CD4-positive, alpha-beta T cell (primary cell): Measurements from ENCODE around the gene MTG1. TPM values are rescaled to one million over a fixed set of nuclear protein-coding genes. Genes with fewer than 3 reads are reported as not detected.

Experiments used
- ATAC-seq: fragments of 200-7000 bp; cut with Tn5 transposase; one replicate; pipeline ENCODE4 v1.10.0; 2022; ENCODE audit warnings: mild to moderate bottlenecking; ENCODE audit not compliant: poor library complexity
- CTCF ChIA-PET: fragments of 350-600 bp; sonication (Branson Sonifier 250); formaldehyde crosslinking; loops from one replicate; lab custom pipeline; 2021; ENCODE audit warnings: antibody characterized with exemption, inconsistent platforms; lab: Charles Lee
- POLR2A ChIA-PET: fragments of 350-600 bp; sonication (Branson Sonifier 250); formaldehyde crosslinking; loops from one replicate; lab custom pipeline; 2021; ENCODE audit warnings: antibody characterized with exemption, inconsistent platforms; lab: Charles Lee
- DNase-seq, 14 experiments: peaks; one replicate each; pipeline ENCODE4 v3.0.0-alpha.2; 2013 to 2020; ENCODE audit warnings: mixed read lengths in 2 of 14
- H3K27ac ChIP-seq, 2 donors: one replicate each; pipeline versions ENCODE4 v1.5.1 to v1.7.0; 2013; ENCODE audit warnings: low read length in 2 of 2, low read depth in 1 of 2, mild to moderate bottlenecking in 1 of 2
- H3K27me3 ChIP-seq, 2 experiments: 1 replicate in 1 of 2; 2 replicates in 1 of 2; pipeline versions ENCODE4 v1.6.1 to v1.7.0; 2013; ENCODE audit warnings: low read length in 2 of 2, control low read depth in 1 of 2, mild to moderate bottlenecking in 1 of 2, moderate library complexity in 1 of 2; ENCODE audit not compliant: insufficient read depth in 2 of 2, control insufficient read depth in 1 of 2
- H3K36me3 ChIP-seq: one replicate; pipeline ENCODE4 v1.6.1; 2013; ENCODE audit warnings: low read length, control low read depth; ENCODE audit not compliant: insufficient read depth
- H3K4me1 ChIP-seq: one replicate; pipeline ENCODE4 v1.6.1; 2013; ENCODE audit warnings: low read length, control low read depth; ENCODE audit not compliant: insufficient read depth
- H3K4me3 ChIP-seq: one replicate; pipeline ENCODE4 v1.5.1; 2013; ENCODE audit warnings: mild to moderate bottlenecking, low read length, moderate library complexity
- H3K9me3 ChIP-seq, 2 experiments: 1 replicate in 1 of 2; 2 replicates in 1 of 2; pipeline versions ENCODE4 v1.6.1 to v1.7.0; 2013; ENCODE audit warnings: low read length in 2 of 2, mild to moderate bottlenecking in 2 of 2, control low read depth in 1 of 2, moderate library complexity in 1 of 2; ENCODE audit not compliant: control insufficient read depth in 1 of 2, insufficient read depth in 1 of 2
- H3K27ac Mint-ChIP-seq: one replicate; pipeline ENCODE4 v1.8.0; 2020; ENCODE audit warnings: mixed read lengths
- H3K27me3 Mint-ChIP-seq: one replicate; pipeline ENCODE4 v1.8.0; 2021; ENCODE audit warnings: mixed read lengths
- H3K36me3 Mint-ChIP-seq: one replicate; pipeline ENCODE4 v1.8.0; 2021; ENCODE audit warnings: low read depth, mixed read lengths
- H3K4me1 Mint-ChIP-seq: one replicate; pipeline ENCODE4 v1.8.0; 2021; ENCODE audit warnings: low read depth, mixed read lengths
- H3K4me3 Mint-ChIP-seq: one replicate; pipeline ENCODE4 v1.8.0; 2020; ENCODE audit warnings: mild to moderate bottlenecking, mixed read lengths
- H3K9me3 Mint-ChIP-seq: one replicate; pipeline ENCODE4 v1.8.0; 2020; ENCODE audit warnings: mixed read lengths
- CTCF ChIP-seq: fragments of 200-600 bp; IDR thresholded peaks from one replicate; pipeline ENCODE4 v1.8.0; 2022; ENCODE audit warnings: antibody characterized with exemption, mild to moderate bottlenecking
- intact Hi-C, 2 experiments: fragments of 100-400 bp; cut with DNase I in 1 of 2; cut with micrococcal nuclease in 1 of 2; formaldehyde crosslinking; loops; one replicate each; pipeline versions ENCODE4 v1.15.1 to v1.9.0; 2023 to 2025; cut with DNase I, micrococcal nuclease
- total RNA-seq, 174 experiments: library from RNA in 2 of 174; stranded (reverse) in 2 of 174; gene quantifications; one replicate each; pipeline ENCODE4 v1.2.3 and lab custom pipeline; 2021 to 2026

Gene MTG1
- total RNA-seq, 2 experiments from 2014 or later: 28.5 to 34.9 TPM

DNA sequence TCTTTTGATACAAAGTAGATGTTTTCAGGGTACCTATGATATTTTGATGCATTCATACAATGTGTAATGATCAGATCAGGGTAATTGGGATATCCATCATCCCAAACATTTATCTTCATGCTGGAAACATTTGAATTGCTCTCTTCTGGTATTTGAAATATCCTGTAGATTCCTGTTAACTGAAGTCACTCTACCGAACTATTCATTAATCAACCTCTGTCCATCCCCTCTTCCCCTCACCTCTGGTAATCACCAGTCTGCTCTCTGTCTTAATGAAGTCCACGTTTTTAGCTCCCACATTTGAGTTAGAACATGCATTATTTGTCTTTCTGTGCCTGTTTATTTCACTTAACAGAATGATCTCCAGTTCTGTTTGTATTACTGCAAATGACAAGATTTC lies 11.3 kb downstream of the MTG1 start:
- ATAC-seq: no peak

DNA sequence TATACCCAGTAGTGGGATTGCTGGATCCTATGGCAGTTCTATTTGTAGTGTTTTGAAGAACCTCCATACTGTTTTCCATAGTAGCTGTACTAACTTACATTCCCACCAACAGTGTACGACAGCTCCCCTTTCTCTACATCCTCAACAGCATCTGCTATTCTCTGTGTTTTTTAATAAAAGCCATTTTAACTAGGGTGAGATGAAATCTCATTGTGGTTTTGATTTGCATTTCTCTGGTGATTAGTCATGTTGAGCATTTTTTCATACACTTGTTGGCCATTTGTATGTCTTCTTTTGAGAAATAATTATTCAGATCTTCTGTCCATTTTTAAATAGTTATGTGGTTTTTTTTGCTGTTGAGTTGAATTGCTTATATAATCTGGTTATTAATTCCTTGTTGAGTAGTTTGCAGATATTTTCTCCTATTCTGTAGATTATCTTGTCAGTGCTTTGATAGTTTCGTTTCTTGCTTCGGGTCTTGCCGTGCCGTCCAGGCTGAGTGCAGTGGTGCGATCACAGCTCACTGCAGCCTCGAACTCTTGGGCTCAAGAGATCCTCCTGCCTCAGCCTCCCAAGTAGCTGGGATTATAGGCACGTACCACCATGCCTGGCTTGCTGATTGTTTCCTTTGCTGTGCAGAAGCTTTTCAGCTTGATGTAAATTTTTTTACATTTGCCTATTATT lies 12.0 kb downstream of the MTG1 start:
- no peak overlapping the region for H3K4me3 Mint-ChIP-seq
- Histone ChIP-seq H3K4me1 (peaks cover 5% of the 10 kb centered on the region), H3K27ac (no peak overlapping the region), H3K36me3 (peaks cover 54% of the 10 kb centered on the region), H3K27me3 (no peaks in the 10 kb centered on the region), H3K9me3 (peaks cover 2 to 7% of the 10 kb centered on the region in 2 experiments), H3K4me3 (no peak overlapping the region)
- CTCF ChIA-PET: no interaction called here
- no peak for TF ChIP-seq CTCF
- peaks cover 49% of the 10 kb centered on the region for H3K4me1 Mint-ChIP-seq
- H3K9me3 Mint-ChIP-seq: no peaks in the 10 kb centered on the region
- intact Hi-C loops: no loop called here
- no peak overlapping the region for H3K27ac Mint-ChIP-seq
- H3K27me3 Mint-ChIP-seq: no peaks in the 10 kb centered on the region
- DNase-seq: no peak
- H3K36me3 Mint-ChIP-seq: peaks cover 94% of the 10 kb centered on the region
- POLR2A ChIA-PET: no interaction called here
- no peak for ATAC-seq

More for the DNA sequence above, 11.3 kb downstream of the MTG1 start:
- Histone ChIP-seq H3K27ac (no peak overlapping the region), H3K9me3 (peaks cover 0 to 4% of the 10 kb centered on the region in 2 experiments), H3K27me3 (no peaks in the 10 kb centered on the region), H3K36me3 (peaks cover 52% of the 10 kb centered on the region), H3K4me1 (peaks cover 10% of the 10 kb centered on the region), H3K4me3 (no peak overlapping the region)
- no peak overlapping the region for H3K4me3 Mint-ChIP-seq
- H3K27me3 Mint-ChIP-seq: no peaks in the 10 kb centered on the region
- no peak for TF ChIP-seq CTCF
- H3K27ac Mint-ChIP-seq: no peak overlapping the region
- no peaks in the 10 kb centered on the region for H3K9me3 Mint-ChIP-seq
- ChIA-PET POLR2A (no interaction called here), CTCF (no interaction called here)
- peaks cover 49% of the 10 kb centered on the region for H3K4me1 Mint-ChIP-seq
- peaks cover 94% of the 10 kb centered on the region for H3K36me3 Mint-ChIP-seq
- intact Hi-C loops: no loop called here
- no peak for DNase-seq

DNA sequence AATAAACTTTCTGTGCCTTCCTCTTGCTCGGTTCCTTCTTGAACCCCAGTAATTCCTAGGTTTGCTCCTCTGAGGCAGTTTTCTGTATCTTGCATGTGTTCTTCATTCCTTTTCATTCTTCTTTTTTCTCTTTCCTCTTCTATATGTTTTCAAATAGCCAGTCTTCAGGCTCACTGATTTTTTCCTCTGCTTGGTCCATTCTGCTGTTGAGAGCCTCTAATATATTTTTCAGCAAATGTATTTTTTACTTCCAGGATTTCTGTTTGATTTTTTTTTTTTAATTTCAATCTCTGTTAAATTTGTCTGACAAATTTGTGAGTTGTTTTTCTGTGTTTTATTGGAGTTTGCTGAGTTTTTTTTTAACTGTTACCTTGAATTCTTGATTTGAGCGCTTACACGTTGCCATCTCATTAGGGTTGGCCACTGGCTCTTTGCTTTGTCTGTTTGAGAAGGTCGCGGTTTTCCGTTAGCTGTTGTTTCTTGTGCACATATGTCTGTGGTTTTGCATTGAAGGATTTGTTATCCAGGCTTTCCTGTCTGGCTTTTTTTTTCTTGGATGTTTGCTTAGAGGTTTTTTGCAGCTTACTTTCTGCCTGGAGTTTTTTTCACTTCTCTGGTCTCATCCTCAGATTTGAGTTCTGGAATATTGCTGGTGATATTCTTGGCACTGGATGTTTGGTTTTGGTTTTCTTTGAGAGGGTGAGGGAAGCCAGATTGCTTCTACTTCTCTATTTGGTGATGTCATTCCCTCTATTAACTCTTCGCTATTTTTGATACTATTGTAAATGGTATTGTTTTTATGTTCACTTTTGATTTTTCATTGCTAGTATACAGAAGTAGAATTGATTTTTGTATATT lies 17.8 kb downstream of the MTG1 start:
- Histone ChIP-seq H3K4me1 (no peaks in the 10 kb centered on the region), H3K36me3 (peaks cover 42% of the 10 kb centered on the region), H3K27ac (no peak overlapping the region), H3K4me3 (no peak overlapping the region), H3K27me3 (no peaks in the 10 kb centered on the region), H3K9me3 (peaks cover 20 to 25% of the 10 kb centered on the region in 2 experiments)
- Mint-ChIP-seq H3K36me3 (peaks cover 88% of the 10 kb centered on the region), H3K27me3 (no peaks in the 10 kb centered on the region), H3K9me3 (peaks cover 13% of the 10 kb centered on the region), H3K27ac (no peak overlapping the region), H3K4me3 (no peak overlapping the region), H3K4me1 (peaks cover 32% of the 10 kb centered on the region)
- ATAC-seq: no peak
- intact Hi-C loops: no loop called here
- TF ChIP-seq CTCF: no peak
- no peak for DNase-seq
- CTCF ChIA-PET: no interaction called here
- POLR2A ChIA-PET: no interaction called here
